ENCODE results near the gene MYO5A.

The MYO5A gene

DNA sequence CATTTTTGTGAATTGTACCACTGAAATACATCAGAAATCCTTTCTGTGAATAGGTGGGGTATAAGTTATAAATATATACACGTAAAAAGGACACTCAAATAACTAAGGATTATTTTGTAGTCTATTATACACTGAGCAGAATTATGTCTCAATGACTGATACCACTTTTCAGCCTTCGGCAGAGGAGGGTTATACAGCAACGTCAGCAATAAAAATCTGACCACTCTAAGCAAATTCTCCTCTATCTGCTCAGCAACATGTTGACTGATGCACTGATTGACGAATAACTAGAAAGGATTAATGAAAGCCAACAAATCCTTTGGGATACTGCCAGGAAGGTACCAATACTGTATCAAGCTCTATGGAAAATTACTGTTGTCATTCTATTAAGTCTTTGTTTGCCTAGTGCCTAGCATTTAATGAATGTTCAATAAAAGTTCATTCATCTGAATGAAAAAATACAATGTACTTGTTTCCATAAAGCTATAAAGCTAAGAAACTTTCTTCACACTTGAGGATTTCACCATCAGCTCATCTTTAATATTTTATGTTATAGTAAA is 34.9 kb upstream of the MYO5A start:
- H3K4me1 ChIP-seq: peaks cover 6% of the 10 kb centered on the region
- TF ChIP-seq, protein P1, sequence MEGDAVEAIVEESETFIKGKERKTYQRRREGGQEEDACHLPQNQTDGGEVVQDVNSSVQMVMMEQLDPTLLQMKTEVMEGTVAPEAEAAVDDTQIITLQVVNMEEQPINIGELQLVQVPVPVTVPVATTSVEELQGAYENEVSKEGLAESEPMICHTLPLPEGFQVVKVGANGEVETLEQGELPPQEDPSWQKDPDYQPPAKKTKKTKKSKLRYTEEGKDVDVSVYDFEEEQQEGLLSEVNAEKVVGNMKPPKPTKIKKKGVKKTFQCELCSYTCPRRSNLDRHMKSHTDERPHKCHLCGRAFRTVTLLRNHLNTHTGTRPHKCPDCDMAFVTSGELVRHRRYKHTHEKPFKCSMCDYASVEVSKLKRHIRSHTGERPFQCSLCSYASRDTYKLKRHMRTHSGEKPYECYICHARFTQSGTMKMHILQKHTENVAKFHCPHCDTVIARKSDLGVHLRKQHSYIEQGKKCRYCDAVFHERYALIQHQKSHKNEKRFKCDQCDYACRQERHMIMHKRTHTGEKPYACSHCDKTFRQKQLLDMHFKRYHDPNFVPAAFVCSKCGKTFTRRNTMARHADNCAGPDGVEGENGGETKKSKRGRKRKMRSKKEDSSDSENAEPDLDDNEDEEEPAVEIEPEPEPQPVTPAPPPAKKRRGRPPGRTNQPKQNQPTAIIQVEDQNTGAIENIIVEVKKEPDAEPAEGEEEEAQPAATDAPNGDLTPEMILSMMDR (IDR thresholded peaks at IDR 0.05): no peak
- peak overlapping the region; percentile 33 for H3K4me2 ChIP-seq (ENCODE audit: low read length)
- no peak overlapping the region for H3K27ac ChIP-seq
- H3K9ac ChIP-seq: no peak overlapping the region
- H3K27me3 ChIP-seq (ENCODE audit: control insufficient read depth, insufficient read depth, low read length): no peaks in the 10 kb centered on the region
- H3K4me3 ChIP-seq (ENCODE audit: low read depth, low read length): peak overlapping the region; percentile 22
- no peaks in the 10 kb centered on the region for H3K9me3 ChIP-seq (ENCODE audit: control insufficient read depth, low read length)
- peaks cover 39% of the 10 kb centered on the region for H3K79me2 ChIP-seq
- no peaks in the 10 kb centered on the region for H3K36me3 ChIP-seq (ENCODE audit: control insufficient read depth, insufficient read depth, low read length)
- no peak overlapping the region for H2AFZ ChIP-seq

DNA sequence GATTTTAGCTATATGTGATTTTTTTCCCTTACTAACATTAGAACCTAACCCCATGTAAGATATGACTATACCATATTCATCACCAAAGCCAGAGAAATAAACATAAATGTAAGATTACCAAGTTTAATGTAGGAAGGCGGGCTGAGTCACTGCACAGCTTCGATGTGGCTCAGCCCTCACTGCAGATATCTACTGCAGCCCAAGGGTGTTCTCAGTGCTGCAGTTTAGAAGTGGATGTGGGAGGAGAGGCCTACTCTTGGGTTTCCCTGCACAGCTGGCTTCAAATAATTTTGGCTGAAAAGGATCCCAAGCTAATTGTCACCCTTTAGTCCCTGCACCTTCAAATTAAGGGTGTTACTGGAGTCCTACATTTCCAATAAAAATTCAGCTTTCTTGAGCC is 30.9 kb upstream of the MYO5A start:
- H3K27me3 ChIP-seq (ENCODE audit: control insufficient read depth, insufficient read depth, low read length): no peaks in the 10 kb centered on the region
- no peak overlapping the region for H3K9ac ChIP-seq
- H3K4me2 ChIP-seq (ENCODE audit: low read length): no peak overlapping the region
- H3K4me1 ChIP-seq: peaks cover 4% of the 10 kb centered on the region
- H3K79me2 ChIP-seq: peaks cover 37% of the 10 kb centered on the region
- no peaks in the 10 kb centered on the region for H3K36me3 ChIP-seq (ENCODE audit: control insufficient read depth, insufficient read depth, low read length)
- H3K9me3 ChIP-seq (ENCODE audit: control insufficient read depth, low read length): no peaks in the 10 kb centered on the region
- H2AFZ ChIP-seq: no peak overlapping the region
- TF ChIP-seq, protein P1 (IDR thresholded peaks at IDR 0.05): no peak
- no peak overlapping the region for H3K4me3 ChIP-seq (ENCODE audit: low read depth, low read length)
- H3K27ac ChIP-seq: no peak overlapping the region

DNA sequence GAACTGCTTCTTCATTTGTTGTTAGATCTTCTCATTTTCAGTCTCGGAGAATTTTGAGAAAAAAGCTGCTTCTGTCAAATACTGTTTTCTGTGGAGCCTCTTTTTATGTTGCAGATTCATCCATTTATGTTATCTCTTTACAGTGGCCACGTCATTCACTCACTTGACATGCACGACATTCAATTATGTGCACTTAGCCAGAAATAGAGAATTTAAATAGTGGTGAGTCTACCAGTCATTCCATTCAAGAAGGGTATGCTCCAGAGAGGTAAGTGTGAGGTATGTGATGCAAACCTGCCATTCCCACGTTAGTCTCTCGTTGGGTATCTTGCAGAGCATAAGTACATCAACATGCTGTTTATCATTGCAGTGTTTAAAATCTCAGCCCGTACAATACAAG is 30.3 kb upstream of the MYO5A start:
- H3K27me3 ChIP-seq (ENCODE audit: control insufficient read depth, insufficient read depth, low read length): no peaks in the 10 kb centered on the region
- H3K4me2 ChIP-seq (ENCODE audit: low read length): no peak overlapping the region
- no peak overlapping the region for H3K27ac ChIP-seq

DNA sequence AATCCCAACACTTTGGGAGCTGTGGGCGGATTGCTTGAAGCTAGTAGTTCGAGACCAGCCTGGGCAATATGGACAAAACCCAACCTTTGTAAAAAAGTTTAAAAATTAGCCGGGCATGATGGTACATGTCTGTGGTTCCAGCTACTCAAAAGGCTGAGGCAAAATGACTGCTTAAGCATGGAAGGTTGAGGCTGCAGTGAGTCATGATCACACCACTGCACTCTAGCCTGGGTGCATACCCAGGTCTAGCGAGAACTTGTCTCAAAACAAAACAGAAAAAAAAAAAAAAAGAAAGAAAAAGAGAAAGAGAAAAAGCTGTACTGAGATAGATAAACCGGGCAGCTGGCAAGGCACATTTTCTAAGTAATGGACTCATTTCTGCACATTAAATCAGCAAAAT is 29.5 kb upstream of the MYO5A start:
- Histone ChIP-seq H2AFZ (no peak overlapping the region), H3K79me2 (peaks cover 32% of the 10 kb centered on the region), H3K27ac (no peak overlapping the region), H3K4me2 (ENCODE audit: low read length) (no peak overlapping the region), H3K27me3 (ENCODE audit: control insufficient read depth, insufficient read depth, low read length) (no peaks in the 10 kb centered on the region), H3K9ac (no peak overlapping the region), H3K4me3 (ENCODE audit: low read depth, low read length) (no peak overlapping the region), H3K9me3 (ENCODE audit: control insufficient read depth, low read length) (no peaks in the 10 kb centered on the region), H3K36me3 (ENCODE audit: control insufficient read depth, insufficient read depth, low read length) (no peaks in the 10 kb centered on the region), H3K4me1 (peaks cover 2% of the 10 kb centered on the region)
- TF ChIP-seq, protein P1 (IDR thresholded peaks at IDR 0.05): no peak

More for the DNA sequence above, 30.3 kb upstream of the MYO5A start:
- H3K9me3 ChIP-seq (ENCODE audit: control insufficient read depth, low read length): no peaks in the 10 kb centered on the region
- H3K4me1 ChIP-seq: peaks cover 2% of the 10 kb centered on the region
- TF ChIP-seq, protein P1 (IDR thresholded peaks at IDR 0.05): no peak
- H3K4me3 ChIP-seq (ENCODE audit: low read depth, low read length): no peak overlapping the region
- no peak overlapping the region for H2AFZ ChIP-seq
- H3K36me3 ChIP-seq (ENCODE audit: control insufficient read depth, insufficient read depth, low read length): no peaks in the 10 kb centered on the region
- H3K9ac ChIP-seq: no peak overlapping the region
- H3K79me2 ChIP-seq: peaks cover 35% of the 10 kb centered on the region

DNA sequence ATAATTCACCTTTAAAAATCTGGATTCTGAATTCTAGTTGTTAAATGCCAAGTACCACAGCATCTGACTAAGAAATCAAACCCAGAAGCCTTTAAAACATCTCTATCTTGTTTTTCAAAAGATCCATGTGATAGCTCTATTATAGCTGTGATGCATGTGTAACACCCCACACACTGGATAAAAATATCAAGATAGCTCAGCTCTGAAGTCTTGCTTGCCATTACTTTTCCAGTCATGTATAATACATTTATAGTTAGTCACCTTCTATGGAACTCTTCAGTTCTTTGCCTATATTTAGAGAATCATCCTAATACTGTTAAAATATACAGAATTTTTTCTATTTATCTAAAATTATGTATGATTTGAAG is 28.6 kb upstream of the MYO5A start:
- TF ChIP-seq, protein P1 (IDR thresholded peaks at IDR 0.05): no peak
- H3K27me3 ChIP-seq (ENCODE audit: control insufficient read depth, insufficient read depth, low read length): no peaks in the 10 kb centered on the region
- no peak overlapping the region for H3K27ac ChIP-seq
- H3K4me3 ChIP-seq (ENCODE audit: low read depth, low read length): no peak overlapping the region
- H2AFZ ChIP-seq: no peak overlapping the region
- no peaks in the 10 kb centered on the region for H3K9me3 ChIP-seq (ENCODE audit: control insufficient read depth, low read length)
- peaks cover 27% of the 10 kb centered on the region for H3K79me2 ChIP-seq
- H3K4me2 ChIP-seq (ENCODE audit: low read length): no peak overlapping the region
- H3K9ac ChIP-seq: no peak overlapping the region
- H3K36me3 ChIP-seq (ENCODE audit: control insufficient read depth, insufficient read depth, low read length): no peaks in the 10 kb centered on the region
- H3K4me1 ChIP-seq: peaks cover 2% of the 10 kb centered on the region

Data from parathyroid adenoma (tissue), 2 donors.